Stimulated activated CD4-positive, alpha-beta T cell treated with anti-CD3 and anti-CD28 coated beads, Interleukin-2, amount 100 ng/mL, for 4 hours (primary cell): ENCODE data around the gene TWSG1.
"Not testable (repeated sequence)": the region's sequence is repeated elsewhere in the genome, so short reads cannot be mapped to it uniquely, and the experiment has no call there.

Experiments used
- DNase-seq: peaks from one replicate; pipeline ENCODE4 v3.0.0-alpha.2; 2020; ENCODE audit warnings: low read depth

Gene TWSG1

GRCh38 chr18:9426753-9427152, 92.2 kb downstream of the TWSG1 start:
- no peak for DNase-seq

GRCh38 chr18:9428301-9428706, 93.7 kb downstream of the TWSG1 start:
- no peak for DNase-seq

- no peak for DNase-seq
Measured at GRCh38 chr18:9428862-9429661, 94.5 kb downstream of the TWSG1 start.

GRCh38 chr18:9429662-9429993, 95.1 kb downstream of the TWSG1 start:
- DNase-seq = no peak

- DNase-seq = not testable (repeated sequence)
Measured at GRCh38 chr18:9430315-9430714, 95.7 kb downstream of the TWSG1 start.

- no peak for DNase-seq
Measured at GRCh38 chr18:9431296-9431695, 96.7 kb downstream of the TWSG1 start.

- DNase-seq = not testable (repeated sequence)
Measured at GRCh38 chr18:9433122-9433521, 98.5 kb downstream of the TWSG1 start.

GRCh38 chr18:9433671-9434121, 99.1 kb downstream of the TWSG1 start:
- no peak for DNase-seq

- no peak for DNase-seq
Measured at GRCh38 chr18:9434122-9434701, 99.6 kb downstream of the TWSG1 start.

- no peak for DNase-seq
Measured at GRCh38 chr18:9435041-9435440, 100.5 kb downstream of the TWSG1 start.

- no peak for DNase-seq
Measured at GRCh38 chr18:9436206-9436929, 101.8 kb downstream of the TWSG1 start.

- no peak for DNase-seq
Measured at GRCh38 chr18:9437021-9437437, 102.5 kb downstream of the TWSG1 start.

GRCh38 chr18:9437672-9438071, 103.1 kb downstream of the TWSG1 start:
- DNase-seq = no peak

- DNase-seq = no peak
Measured at GRCh38 chr18:9441061-9441460, 106.5 kb downstream of the TWSG1 start.

- no peak for DNase-seq
Measured at GRCh38 chr18:9444549-9444948, 110.0 kb downstream of the TWSG1 start.

- no peak for DNase-seq
Measured at GRCh38 chr18:9446839-9447238, 112.3 kb downstream of the TWSG1 start.

- no peak for DNase-seq
Measured at GRCh38 chr18:9447334-9447733, 112.8 kb downstream of the TWSG1 start.

GRCh38 chr18:9449600-9450414, 115.2 kb downstream of the TWSG1 start:
- no peak for DNase-seq

GRCh38 chr18:9450920-9451319, 116.3 kb downstream of the TWSG1 start:
- not testable (repeated sequence) for DNase-seq
